ENCODE results near the gene DMKN.

Gene DMKN

GRCh38 chr19:35546532-35546931 is 33.1 kb upstream of the DMKN start:
- TF ChIP-seq CTCF (IDR thresholded peaks at IDR 0.05; ENCODE audit: insufficient read depth, missing control alignments) = no peak
- DNase-seq (ENCODE audit: insufficient read length, low spot score) = no peak
- no peak for FAIRE-seq

- DNase-seq (ENCODE audit: insufficient read length, low spot score) = no peak
- FAIRE-seq = no peak
- no peak for TF ChIP-seq CTCF (IDR thresholded peaks at IDR 0.05; ENCODE audit: insufficient read depth, missing control alignments)
Measured at GRCh38 chr19:35545855-35546381, 32.5 kb upstream of the DMKN start.

- TF ChIP-seq CTCF (IDR thresholded peaks at IDR 0.05; ENCODE audit: insufficient read depth, missing control alignments) = no peak
- FAIRE-seq (no peak), DNase-seq (ENCODE audit: insufficient read length, low spot score) (peak; percentile 100)
Measured at GRCh38 chr19:35545001-35545854, 31.8 kb upstream of the DMKN start, which contains the start of gene TMEM147. TMEM147 (plus strand) TSS chr19:35545626; CDS start chr19:35545740, 114 bp downstream.

- FAIRE-seq = no peak
- DNase-seq (ENCODE audit: insufficient read length, low spot score) = no peak
- no peak for TF ChIP-seq CTCF (IDR thresholded peaks at IDR 0.05; ENCODE audit: insufficient read depth, missing control alignments)
Measured at GRCh38 chr19:35544110-35544802, 30.8 kb upstream of the DMKN start.

- TF ChIP-seq CTCF (IDR thresholded peaks at IDR 0.05; ENCODE audit: insufficient read depth, missing control alignments) = no peak
- DNase-seq (ENCODE audit: insufficient read length, low spot score) (no peak), FAIRE-seq (no peak)
Measured at GRCh38 chr19:35543280-35544109, 30.0 kb upstream of the DMKN start.

- DNase-seq (ENCODE audit: insufficient read length, low spot score) (no peak), FAIRE-seq (no peak)
- no peak for TF ChIP-seq CTCF (IDR thresholded peaks at IDR 0.05; ENCODE audit: insufficient read depth, missing control alignments)
Measured at GRCh38 chr19:35542209-35542608, 28.8 kb upstream of the DMKN start.

Data from D721Med (cell line).